HUDEP-2 (cell line): ENCODE measurements around the gene CCDC142.

Experiments used
- DNase-seq, 76 experiments: peaks; one replicate each; lab custom pipeline; 2025; ENCODE audit not compliant: unreplicated experiment in 76 of 76; lab: John Stamatoyannopoulos, UW

CCDC142 gene

GRCh38 chr2:74515271-74515980 is 32.6 kb upstream of the CCDC142 start:
- DNase-seq, result peak in 25 of 76 experiments; percentile 10 to 65 (median 30)

GRCh38 chr2:74514368-74515270 is 31.8 kb upstream of the CCDC142 start, which contains the start of gene TLX2:
Gene TLX2, plus strand, starts transcription at chr2:74514450. Its CDS starts 357 bp downstream, at chr2:74514807.
- peak in 5 of 76 experiments; percentile 10 to 29 (median 19) for DNase-seq

DNA sequence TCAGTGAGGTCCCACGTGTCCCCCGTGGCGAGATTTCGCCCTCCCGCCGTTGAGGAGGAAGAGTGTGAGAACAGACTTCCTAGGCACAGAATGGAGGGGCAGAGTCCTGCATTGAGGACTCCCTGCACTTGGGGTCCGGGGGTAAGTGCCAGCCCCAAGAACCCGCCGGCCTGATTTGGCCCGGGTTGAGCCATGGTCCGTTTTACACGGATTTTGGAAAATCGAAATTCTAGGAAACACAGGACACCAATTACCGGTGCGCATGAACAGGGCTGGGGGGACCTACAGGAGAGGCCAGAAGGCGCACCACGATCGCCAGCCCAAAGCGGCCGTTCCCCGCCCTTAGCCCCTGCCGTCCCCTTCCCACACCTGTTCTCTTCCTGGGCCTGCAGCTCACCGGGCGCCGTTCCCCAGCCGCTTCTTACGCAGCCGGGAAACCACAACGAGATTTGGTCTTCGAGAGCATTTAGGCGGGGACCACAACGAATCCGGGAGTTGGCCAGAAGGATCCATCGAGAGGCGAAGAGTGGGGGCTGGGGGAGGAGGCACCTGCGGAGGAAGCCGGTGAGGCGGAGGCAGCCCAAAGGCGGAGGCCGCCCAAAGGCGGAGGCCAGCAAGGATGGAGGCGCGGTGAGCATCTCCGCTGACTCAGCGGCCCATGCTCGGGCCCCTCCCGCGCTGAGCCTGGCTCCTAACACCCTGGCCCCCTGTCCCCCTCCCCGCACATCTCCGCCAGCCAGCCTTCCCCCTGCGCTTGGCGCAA is 31.0 kb upstream of the CCDC142 start:
- peak in 3 of 76 experiments; percentile 14 to 18 (median 16) for DNase-seq

- DNase-seq, result no peak
These were observed 30.2 kb upstream of the CCDC142 start for GRCh38 chr2:74512744-74513604.

DNA sequence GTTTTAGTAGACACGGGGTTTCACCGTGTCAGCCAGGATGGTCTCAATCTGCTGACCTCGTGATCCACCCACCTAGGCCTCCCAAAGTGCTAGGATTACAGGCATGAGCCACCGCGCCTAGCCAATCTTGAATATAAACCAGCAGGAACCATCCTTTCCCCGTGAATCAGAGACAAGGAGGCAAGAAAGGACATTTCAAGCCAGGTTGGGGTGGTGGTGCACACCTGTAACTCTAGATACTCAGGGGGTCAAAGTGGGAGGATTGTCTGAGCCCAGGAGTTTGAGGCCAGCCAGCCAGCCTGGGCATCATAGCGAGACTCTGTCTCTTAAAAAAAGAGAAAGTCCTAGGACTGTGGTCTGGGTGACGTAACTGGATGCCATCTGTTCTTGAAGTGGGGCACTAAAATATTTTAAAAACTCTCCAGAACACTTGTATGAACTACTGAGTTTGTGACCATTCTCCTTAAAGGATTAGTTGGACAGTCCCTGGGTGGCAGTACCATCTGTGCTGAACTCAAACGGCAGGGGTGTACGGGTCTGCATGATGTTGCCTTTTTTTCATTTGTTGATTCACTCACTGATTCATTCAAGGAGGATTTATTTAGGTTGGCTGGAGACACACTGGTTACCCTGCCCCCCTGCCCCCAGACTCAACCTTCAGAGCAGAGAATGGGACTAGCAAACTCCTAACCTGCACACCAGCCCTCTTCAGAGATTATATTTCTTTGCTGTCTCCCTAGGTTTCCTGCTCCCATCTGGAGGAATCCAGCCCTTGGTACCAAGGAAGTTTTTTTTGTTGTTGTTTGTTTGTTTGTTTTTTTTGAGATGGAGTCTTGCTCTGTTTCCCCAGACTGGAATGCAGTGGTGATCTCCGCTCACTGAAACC is 28.5 kb upstream of the CCDC142 start:
- no peak for DNase-seq

- no peak for DNase-seq
These were observed 27.5 kb upstream of the CCDC142 start for GRCh38 chr2:74510272-74510671.

DNA sequence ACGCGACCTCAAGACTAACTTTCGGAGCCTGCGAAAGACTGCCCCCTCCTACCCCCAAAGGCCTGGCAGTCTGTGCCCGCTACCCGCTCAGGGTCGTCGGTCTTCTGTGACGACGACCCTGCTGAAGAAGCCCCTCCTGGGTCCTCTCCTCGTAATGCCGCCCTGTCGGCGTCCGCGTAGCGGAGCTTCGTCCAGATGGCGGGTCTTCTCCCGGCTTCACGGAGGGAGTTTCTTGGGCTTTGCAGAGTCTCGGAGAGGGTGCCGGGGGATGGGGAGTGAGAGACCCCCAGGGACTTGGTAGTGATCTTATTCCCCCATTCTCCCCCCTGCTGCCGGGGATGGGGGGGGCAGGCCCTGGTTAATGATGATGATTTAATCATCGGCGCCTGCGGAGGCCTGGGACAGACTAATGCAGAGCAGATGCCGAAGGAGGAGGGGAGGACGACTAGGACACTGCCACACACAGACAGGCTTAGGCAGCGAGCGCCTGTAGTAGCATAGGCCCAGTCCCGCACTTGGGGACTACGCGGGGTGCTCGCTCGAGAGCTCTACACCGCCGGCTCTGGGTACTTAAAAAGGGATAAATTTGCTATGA is 25.2 kb upstream of the CCDC142 start:
- DNase-seq, result peak in 2 of 76 experiments; percentile 18

DNA sequence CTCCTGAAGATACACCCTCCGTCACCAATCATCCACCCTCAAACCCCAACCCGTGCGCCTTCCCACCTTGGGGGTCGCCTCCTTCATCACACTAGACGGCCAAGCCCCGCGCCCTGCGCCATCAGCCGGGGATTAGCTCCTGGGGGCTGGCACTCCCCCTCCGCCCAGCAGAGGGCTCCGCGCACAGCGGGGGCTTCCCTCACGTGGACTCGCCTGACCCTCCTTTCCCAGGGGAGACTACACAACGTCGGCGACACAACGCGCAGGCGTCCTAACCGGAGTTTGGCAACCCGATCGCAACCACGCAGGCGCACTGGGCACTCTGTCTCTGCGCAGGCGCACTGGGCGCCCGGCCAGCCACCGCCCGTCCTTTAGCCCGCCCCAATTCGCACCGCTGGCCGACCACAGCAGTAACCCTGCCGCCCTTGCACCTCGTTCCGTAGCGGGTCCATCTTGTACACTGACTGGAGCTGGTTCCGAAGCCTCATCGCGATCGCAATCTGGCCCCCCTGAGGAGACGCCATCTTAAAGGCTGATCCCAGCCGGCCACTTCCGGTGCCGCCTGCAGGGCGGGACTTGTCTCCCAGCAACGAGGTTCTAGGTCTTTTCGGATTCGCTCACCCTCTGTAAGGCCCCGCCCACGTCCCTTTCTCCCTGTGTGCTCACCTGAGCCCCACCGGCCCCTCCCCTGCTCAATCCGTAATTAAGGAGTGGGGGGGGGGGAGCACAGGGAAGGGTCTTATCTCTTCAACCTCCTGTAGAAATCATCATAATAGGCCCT is 24.5 kb upstream of the CCDC142 start, which contains the start of gene PCGF1:
TSS of gene PCGF1 (minus strand) at position 551 of the 781 bp plus-strand sequence. CDS start at position 524, 27 bp downstream.
- DNase-seq, result peak; percentile 54 to 99 (median 93)

DNA sequence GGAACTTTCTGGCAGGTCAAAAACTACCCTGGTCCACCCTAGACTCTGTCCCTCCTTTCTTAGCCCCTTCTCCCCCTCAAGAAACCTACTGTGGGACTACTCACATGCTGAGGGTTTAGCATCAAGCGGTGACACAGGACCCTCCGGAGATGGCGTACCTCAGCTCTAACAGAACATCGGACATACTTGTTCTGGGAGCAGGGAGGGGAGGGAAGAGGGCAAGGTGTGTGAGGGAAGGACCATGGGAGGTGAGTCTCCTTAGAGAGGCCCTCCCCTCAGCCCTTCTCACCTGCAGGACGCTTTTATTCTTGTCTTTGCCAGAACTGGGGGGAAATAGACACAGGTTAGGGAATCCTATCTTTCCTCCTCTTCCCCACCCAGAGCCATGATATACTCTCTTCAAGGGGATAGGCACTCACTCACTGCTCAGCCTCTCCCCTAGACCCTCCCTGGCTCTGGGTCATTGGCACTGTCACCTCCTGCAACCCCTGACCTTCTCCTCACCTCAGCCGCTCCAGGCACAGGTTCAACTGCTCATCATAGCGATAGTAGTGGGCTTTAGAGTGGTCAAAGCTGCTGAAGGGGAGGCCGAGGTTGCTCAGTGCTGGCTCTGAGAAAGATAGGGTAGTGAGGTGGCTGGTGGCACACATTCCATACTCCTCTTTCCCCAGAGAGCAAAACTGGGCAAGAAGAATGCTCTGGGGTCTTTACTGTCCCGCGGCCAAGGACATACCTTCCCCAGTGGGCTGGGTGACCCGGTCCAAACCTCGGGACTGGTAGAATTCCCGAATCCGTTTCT is 22.8 kb upstream of the CCDC142 start:
- no peak for DNase-seq

- DNase-seq, result no peak
These were observed 21.8 kb upstream of the CCDC142 start for GRCh38 chr2:74504591-74504990.

GRCh38 chr2:74503506-74504475 is 21.0 kb upstream of the CCDC142 start:
- DNase-seq, result no peak

DNA sequence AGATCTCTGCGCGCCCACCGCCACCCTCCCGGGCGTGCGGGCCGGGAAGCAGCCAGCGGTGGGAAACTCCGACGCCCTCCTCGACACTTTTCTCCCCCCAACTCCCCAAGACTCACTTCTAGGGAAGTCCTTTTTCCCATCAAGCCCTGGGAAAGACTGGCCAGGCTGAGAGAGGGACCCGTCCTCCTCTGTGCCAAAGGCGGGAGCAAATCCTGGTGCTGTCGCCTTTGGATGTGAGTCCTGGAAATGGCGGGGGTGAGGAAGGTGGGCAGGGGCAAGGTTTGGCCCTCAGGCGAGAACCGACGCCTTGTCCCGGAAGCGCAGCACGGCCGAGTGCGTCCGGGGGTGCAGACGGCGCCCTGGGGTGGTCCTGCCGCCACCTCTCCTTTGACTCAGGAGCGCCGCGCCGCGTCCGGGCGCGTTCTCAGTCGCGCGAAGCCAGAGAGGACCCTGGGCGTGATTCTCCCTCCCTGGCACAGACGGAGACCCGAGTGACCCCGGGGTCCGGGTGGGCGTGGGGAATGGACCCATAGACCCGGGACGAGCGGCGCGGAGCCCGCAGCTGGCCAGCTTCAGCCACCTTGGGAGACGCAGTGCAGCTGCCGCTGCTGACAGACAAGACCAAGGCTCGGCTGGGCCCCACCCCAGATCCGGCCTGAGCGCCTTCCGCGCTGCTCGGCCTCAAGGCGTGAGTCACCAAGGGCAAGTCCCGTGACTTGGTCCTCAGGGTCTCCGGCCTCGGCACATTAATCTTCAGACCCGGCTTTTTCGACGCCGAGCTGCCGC is 20.1 kb upstream of the CCDC142 start:
- DNase-seq, result peak in 69 of 76 experiments; percentile 6 to 78 (median 60)

DNA sequence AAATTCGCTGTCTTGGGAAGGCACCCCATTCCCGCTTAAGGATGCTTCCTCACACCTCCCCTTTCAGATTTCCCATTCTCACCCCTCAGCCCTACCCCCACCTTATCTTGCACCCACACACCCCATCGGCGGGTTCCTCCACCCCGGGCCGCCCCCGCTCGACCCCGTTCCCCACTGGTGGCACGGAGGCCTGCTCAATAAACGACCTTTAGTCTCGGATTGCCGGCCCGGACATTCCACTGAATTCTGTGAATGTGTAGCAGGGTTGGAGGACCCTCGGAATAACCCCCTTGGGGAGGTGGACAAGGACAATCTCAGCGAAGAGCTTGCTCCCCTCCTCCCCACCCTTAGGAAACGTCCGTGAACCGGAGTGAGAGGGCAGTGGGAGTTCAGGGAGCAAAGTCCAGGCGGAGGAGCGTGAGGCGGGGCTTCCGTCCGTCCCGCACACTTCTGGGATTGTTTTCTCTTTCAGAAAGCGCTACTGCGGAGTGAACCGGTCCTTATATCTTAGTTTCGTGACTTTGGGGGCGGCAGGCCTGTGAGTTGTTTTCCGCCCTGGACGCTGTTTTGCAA is 19.4 kb upstream of the CCDC142 start:
- DNase-seq, result no peak

GRCh38 chr2:74501335-74502071 is 18.7 kb upstream of the CCDC142 start:
- DNase-seq, result no peak
